Kidney tubule cell (primary cell): Measurements from ENCODE around the gene BAZ2A.

ENCODE experiments used
- DNase-seq: peaks from one replicate; pipeline ENCODE4 v3.0.0-alpha.2; 2018; ENCODE audit warnings: low spot score

The BAZ2A gene

GRCh38 chr12:56634837-56635791 is 5.0 kb upstream of the BAZ2A start:
- peak; percentile 96 for DNase-seq

- peak; percentile 85 for DNase-seq
Observed at GRCh38 chr12:56634242-56634836, 4.2 kb upstream of the BAZ2A start.

GRCh38 chr12:56633468-56634241 is 3.5 kb upstream of the BAZ2A start:
- DNase-seq = no peak

- DNase-seq = no peak
Observed at GRCh38 chr12:56632701-56633467, 2.8 kb upstream of the BAZ2A start.

GRCh38 chr12:56631790-56632700 is 1.9 kb upstream of the BAZ2A start:
- peak; percentile 29 for DNase-seq

- no peak for DNase-seq
Observed at GRCh38 chr12:56629459-56630179, 507 bp downstream of the BAZ2A start.

GRCh38 chr12:56628671-56629458 is 1.3 kb downstream of the BAZ2A start:
- DNase-seq = peak; percentile 61

- no peak for DNase-seq
Observed at GRCh38 chr12:56626701-56627100, 3.4 kb downstream of the BAZ2A start.

GRCh38 chr12:56622535-56622934 is 7.6 kb downstream of the BAZ2A start:
- no peak for DNase-seq

GRCh38 chr12:56616925-56617324 is 13.2 kb downstream of the BAZ2A start:
- DNase-seq = no peak

GRCh38 chr12:56616244-56616643 is 13.9 kb downstream of the BAZ2A start:
- no peak for DNase-seq

- no peak for DNase-seq
Observed at GRCh38 chr12:56614627-56615026, 15.5 kb downstream of the BAZ2A start.

GRCh38 chr12:56604355-56604754 is 25.8 kb downstream of the BAZ2A start:
- no peak for DNase-seq

- no peak for DNase-seq
Observed at GRCh38 chr12:56602239-56602638, 27.9 kb downstream of the BAZ2A start.

- DNase-seq = no peak
Observed at GRCh38 chr12:56601503-56601902, 28.6 kb downstream of the BAZ2A start.

GRCh38 chr12:56600753-56601152 is 29.4 kb downstream of the BAZ2A start:
- no peak for DNase-seq

GRCh38 chr12:56599797-56600196 is 30.3 kb downstream of the BAZ2A start:
- no peak for DNase-seq

- DNase-seq = no peak
Observed at GRCh38 chr12:56599041-56599440, 31.1 kb downstream of the BAZ2A start.

- no peak for DNase-seq
Observed at GRCh38 chr12:56596815-56597214, 33.3 kb downstream of the BAZ2A start.
